OCI-LY3 (cell line): ENCODE data around the gene SFXN2.
A peak's percentile ranks its signal among the peaks of the same experiment; 100 is the strongest.

Experiments
- H2AFZ ChIP-seq: fragments of 200-600, 300-600 bp; shearing (Covaris generic); 2 replicates; pipeline ENCODE4 v1.6.0; 2014; ENCODE audit warnings: antibody characterized with exemption, low read depth, low read length
- H3K27ac ChIP-seq: fragments of 200-600, 300-600 bp; sonication (generic); 2 replicates; pipeline ENCODE4 v1.5.1; 2014; ENCODE audit warnings: mild to moderate bottlenecking, low read length, moderate library complexity, mixed read lengths
- H3K27me3 ChIP-seq: fragments of 200-600, 300-600 bp; sonication (generic); 2 replicates; pipeline ENCODE4 v1.6.1; 2014; ENCODE audit warnings: low read depth, low read length, mixed read lengths
- H3K36me3 ChIP-seq: fragments of 200-600, 300-600 bp; sonication (generic); replicated peaks from 2 replicates; pipeline ENCODE3; 2014; ENCODE audit warnings: low read depth, low read length, mixed read lengths
- H3K4me1 ChIP-seq: fragments of 300-600, 200-600 bp; sonication (generic); 2 replicates; pipeline ENCODE4 v1.6.1; 2014; ENCODE audit warnings: low read length, mixed read lengths
- H3K4me2 ChIP-seq: fragments of 200-600, 300-600 bp; sonication (generic); 2 replicates; pipeline ENCODE4 v1.6.1; 2014; ENCODE audit warnings: low read length, mixed read lengths
- H3K4me3 ChIP-seq: fragments of 300-600, 200-600 bp; sonication (generic); 2 replicates; pipeline ENCODE4 v1.5.1; 2014; ENCODE audit warnings: antibody characterized with exemption, mild to moderate bottlenecking, low read length, moderate library complexity
- H3K79me2 ChIP-seq: fragments of 300-600, 200-600 bp; shearing (Covaris generic); 2 replicates; pipeline ENCODE4 v1.6.1; 2014; ENCODE audit warnings: mild to moderate bottlenecking, low read length, mixed read lengths
- H3K9ac ChIP-seq: fragments of 300-600, 200-600 bp; shearing (Covaris generic); 2 replicates; pipeline ENCODE4 v1.6.0; 2014; ENCODE audit warnings: mild to moderate bottlenecking, low read length, moderate library complexity
- H3K9me3 ChIP-seq: fragments of 200-600, 300-600 bp; shearing (Covaris generic); 2 replicates; pipeline ENCODE4 v1.6.1; 2014; ENCODE audit warnings: low read length, mixed read lengths; ENCODE audit not compliant: insufficient read depth
- H4K20me1 ChIP-seq: fragments of 200-600, 300-600 bp; sonication (generic); 2 replicates; pipeline ENCODE4 v1.6.1; 2016; ENCODE audit warnings: low read length, mixed read lengths; ENCODE audit not compliant: insufficient read depth
- EZH2phosphoT487 ChIP-seq: fragments of 200-600 bp; shearing (Covaris generic); IDR thresholded peaks from 2 replicates; pipeline ENCODE4 v1.6.1; 2018; ENCODE audit warnings: antibody characterized with exemption, mixed run types, low read depth
- TF ChIP-seq, protein P1 (sequence below): fragments of 200-600, 300-600 bp; sonication (generic); IDR thresholded peaks from 2 replicates; pipeline ENCODE4 v1.5.1; 2014; ENCODE audit warnings: antibody characterized with exemption, low read length, low read depth

Gene SFXN2

DNA sequence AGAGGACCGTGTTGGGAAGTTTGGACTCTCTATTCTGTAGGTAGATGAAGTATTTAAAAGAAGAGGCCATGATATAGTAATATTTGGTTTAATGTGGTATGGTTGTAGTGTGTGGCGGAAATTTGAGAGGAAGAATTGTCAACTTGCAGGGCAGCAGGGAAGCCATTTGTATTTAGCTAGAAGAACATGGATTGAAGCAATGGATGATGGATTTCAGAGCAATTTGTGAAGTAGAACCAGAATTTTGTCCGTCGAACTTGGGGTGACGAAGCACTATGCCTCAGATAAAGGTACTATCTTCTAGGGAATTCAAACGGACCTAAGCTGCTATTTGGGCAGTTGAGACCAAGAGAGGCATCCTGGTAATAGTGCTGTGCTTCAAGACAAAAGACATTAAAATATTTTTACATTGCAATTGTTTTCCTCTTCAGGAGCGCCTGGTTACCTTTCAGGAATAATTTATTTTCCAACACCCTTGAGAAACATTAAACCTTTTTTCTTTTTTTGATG lies 28.7 kb downstream of the SFXN2 start:
- no peaks in the 10 kb centered on the region for H3K9me3 ChIP-seq
- peak overlapping the region; percentile 21; the same call in 1 of the 2 replicates for H3K9ac ChIP-seq
- H3K4me3 ChIP-seq, result peak overlapping the region; percentile 67
- no peaks in the 10 kb centered on the region for H3K36me3 ChIP-seq
- no peaks in the 10 kb centered on the region for H3K27me3 ChIP-seq
- peak overlapping the region; percentile 72 for H3K4me2 ChIP-seq
- H3K27ac ChIP-seq, result no peak overlapping the region
- peaks cover 10% of the 10 kb centered on the region for H3K4me1 ChIP-seq
- H4K20me1 ChIP-seq, result no peaks in the 10 kb centered on the region
- TF ChIP-seq, protein P1, sequence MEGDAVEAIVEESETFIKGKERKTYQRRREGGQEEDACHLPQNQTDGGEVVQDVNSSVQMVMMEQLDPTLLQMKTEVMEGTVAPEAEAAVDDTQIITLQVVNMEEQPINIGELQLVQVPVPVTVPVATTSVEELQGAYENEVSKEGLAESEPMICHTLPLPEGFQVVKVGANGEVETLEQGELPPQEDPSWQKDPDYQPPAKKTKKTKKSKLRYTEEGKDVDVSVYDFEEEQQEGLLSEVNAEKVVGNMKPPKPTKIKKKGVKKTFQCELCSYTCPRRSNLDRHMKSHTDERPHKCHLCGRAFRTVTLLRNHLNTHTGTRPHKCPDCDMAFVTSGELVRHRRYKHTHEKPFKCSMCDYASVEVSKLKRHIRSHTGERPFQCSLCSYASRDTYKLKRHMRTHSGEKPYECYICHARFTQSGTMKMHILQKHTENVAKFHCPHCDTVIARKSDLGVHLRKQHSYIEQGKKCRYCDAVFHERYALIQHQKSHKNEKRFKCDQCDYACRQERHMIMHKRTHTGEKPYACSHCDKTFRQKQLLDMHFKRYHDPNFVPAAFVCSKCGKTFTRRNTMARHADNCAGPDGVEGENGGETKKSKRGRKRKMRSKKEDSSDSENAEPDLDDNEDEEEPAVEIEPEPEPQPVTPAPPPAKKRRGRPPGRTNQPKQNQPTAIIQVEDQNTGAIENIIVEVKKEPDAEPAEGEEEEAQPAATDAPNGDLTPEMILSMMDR, result no peak
- no peak for TF ChIP-seq EZH2phosphoT487
- peaks cover 11% of the 10 kb centered on the region for H3K79me2 ChIP-seq
- H2AFZ ChIP-seq, result peak overlapping the region; percentile 90

DNA sequence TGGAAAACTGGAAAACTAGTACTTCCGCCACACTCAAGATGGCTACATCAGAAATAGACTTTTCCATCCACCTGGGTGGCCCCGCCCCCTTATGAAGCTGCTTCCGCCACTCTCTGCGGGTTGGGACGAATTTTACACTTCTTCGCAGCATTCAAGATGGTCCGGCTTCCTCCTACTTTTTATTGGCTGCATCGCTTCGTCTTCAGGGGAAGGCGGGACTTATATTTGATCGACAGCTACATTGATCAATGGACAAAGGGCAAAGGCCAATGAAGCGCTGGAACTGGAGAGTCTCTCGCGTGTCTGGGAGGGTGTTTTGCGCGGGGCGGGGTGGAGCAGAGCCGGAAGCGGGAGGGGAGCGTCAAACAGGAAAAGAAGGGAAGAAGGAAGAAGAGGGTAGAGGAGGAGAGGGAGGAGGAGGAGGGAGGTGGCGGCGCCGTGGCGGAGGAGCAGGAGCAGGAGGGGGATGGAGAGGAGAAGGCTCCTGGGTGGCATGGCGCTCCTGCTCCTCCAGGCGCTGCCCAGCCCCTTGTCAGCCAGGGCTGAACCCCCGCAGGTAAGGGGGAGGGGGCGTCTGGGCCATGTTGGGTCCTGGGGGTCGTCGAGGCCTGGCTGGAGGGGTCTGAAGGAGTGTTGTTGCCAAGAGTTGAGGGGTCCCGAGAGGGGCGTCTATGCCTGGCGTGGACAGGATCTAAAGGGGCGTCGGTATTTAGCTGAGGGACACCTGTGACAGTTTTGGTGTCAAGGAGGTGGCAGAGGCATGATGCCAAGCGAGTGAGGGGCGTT lies 29.3 kb downstream of the SFXN2 start, which contains the start of gene WBP1L:
WBP1L (plus strand) TSS at position 361 of the 786 bp plus-strand sequence; CDS start at position 467, 106 bp downstream.
- Histone ChIP-seq H3K36me3 (no peaks in the 10 kb centered on the region), H3K27me3 (no peaks in the 10 kb centered on the region), H3K9me3 (no peaks in the 10 kb centered on the region), H4K20me1 (no peaks in the 10 kb centered on the region), H3K4me3 (peak within 1 kb of the TSS; percentile 95), H3K4me1 (peaks cover 10% of the 10 kb centered on the region), H3K27ac (no peak within 1 kb of the TSS), H2AFZ (peak within 1 kb of the TSS; percentile 90), H3K4me2 (peak within 1 kb of the TSS; percentile 91), H3K9ac (peak within 1 kb of the TSS; percentile 80), H3K79me2 (peaks cover 11% of the 10 kb centered on the region)
- TF ChIP-seq, protein P1, result no peak
- TF ChIP-seq EZH2phosphoT487, result no peak

DNA sequence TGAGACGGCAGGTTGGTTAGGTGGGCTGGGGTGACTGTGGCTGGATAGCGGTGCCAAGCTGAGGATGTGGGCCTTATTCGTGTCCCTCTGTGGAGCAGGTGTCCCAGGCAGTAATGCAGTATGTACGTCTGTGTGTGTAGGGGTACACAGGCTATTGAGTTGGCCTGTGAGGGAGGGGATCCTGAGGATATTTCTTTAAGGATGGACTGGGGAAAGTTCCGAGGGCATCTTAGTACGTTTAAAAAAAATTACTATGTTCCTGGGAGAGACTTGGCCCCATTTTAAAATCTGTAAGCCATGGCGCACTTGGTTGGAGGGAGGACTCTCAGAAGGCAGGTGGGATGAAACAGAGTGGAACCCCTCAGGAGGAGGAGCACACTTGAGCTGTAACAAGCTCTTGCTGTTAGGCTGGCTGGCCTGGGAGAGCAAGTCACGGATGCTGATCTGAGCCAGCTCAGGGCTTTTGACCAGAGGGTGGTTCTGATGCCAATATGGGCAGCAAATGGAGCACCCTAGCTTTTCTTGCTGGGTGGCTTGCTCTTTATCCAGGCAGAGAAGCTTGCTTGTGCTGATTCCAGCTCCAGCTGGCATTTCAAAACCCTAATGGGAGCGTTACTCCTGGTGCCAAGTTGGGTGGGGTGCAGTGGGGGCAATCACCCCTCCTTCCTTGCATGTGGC lies 30.1 kb downstream of the SFXN2 start:
- Histone ChIP-seq H3K9ac (peak overlapping the region; percentile 80), H3K4me1 (peaks cover 10% of the 10 kb centered on the region), H3K36me3 (no peaks in the 10 kb centered on the region), H2AFZ (no peak overlapping the region), H4K20me1 (no peaks in the 10 kb centered on the region), H3K4me2 (peak overlapping the region; percentile 91), H3K4me3 (peak overlapping the region; percentile 95), H3K27me3 (no peaks in the 10 kb centered on the region), H3K27ac (no peak overlapping the region), H3K9me3 (no peaks in the 10 kb centered on the region), H3K79me2 (peaks cover 11% of the 10 kb centered on the region)
- TF ChIP-seq, protein P1, result no peak
- TF ChIP-seq EZH2phosphoT487, result no peak

DNA sequence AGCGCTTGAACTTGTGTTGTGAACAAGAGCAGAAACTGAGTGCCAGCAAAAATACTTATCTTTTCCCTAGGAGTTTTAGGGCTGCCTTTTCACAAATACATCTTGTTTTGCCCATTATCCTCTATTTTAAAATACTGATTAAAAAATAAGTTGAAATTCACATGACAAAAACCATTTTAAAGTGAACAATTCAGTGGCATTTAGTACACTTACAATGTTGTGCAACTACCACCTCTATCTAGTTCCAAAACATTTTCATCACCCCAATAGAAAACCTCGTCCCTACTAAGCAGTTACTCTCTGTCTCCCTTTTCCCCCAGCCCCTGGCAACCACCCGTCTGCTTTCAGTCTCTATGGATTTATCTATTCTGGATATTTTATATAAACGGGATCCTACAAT lies 30.7 kb downstream of the SFXN2 start:
- Histone ChIP-seq H3K36me3 (no peaks in the 10 kb centered on the region), H3K79me2 (peaks cover 11% of the 10 kb centered on the region), H3K9ac (no peak overlapping the region), H3K9me3 (no peaks in the 10 kb centered on the region), H2AFZ (no peak overlapping the region), H4K20me1 (no peaks in the 10 kb centered on the region), H3K4me3 (peak overlapping the region; percentile 95), H3K4me1 (peaks cover 10% of the 10 kb centered on the region), H3K27ac (no peak overlapping the region), H3K27me3 (no peaks in the 10 kb centered on the region), H3K4me2 (peak overlapping the region; percentile 91)
- TF ChIP-seq, protein P1, result no peak
- TF ChIP-seq EZH2phosphoT487, result no peak
